Neutrophil (primary cell): ENCODE data around the gene SOS1.

Experiments used
- H3K27ac ChIP-seq: fragments of 200-600 bp; sonication (generic); 2 replicates; pipeline ENCODE4 v1.5.1; 2016; ENCODE audit warnings: mild to moderate bottlenecking, moderate library complexity
- H3K27me3 ChIP-seq: fragments of 200-600 bp; sonication (generic); 2 replicates; pipeline ENCODE4 v1.6.0; 2016; ENCODE audit warnings: mild to moderate bottlenecking
- H3K36me3 ChIP-seq: fragments of 200-600 bp; sonication (generic); 2 replicates; pipeline ENCODE4 v1.5.1; 2017
- H3K4me1 ChIP-seq, 2 experiments: fragments of 200-600 bp in 1 of 2; sonication (generic) in 1 of 2; 1 replicate in 1 of 2; 2 replicates in 1 of 2; pipeline versions ENCODE4 v1.5.1 to v1.6.1; 2013 to 2016; ENCODE audit warnings: low read depth in 1 of 2, low read length in 1 of 2, mild to moderate bottlenecking in 1 of 2, moderate library complexity in 1 of 2; ENCODE audit not compliant: control insufficient read depth in 1 of 2, insufficient read depth in 1 of 2
- H3K4me3 ChIP-seq, 2 experiments: fragments of 200-600 bp in 1 of 2; sonication (generic) in 1 of 2; 1 replicate in 1 of 2; 2 replicates in 1 of 2; pipeline ENCODE4 v1.5.1; 2013 to 2016; ENCODE audit warnings: low read depth in 1 of 2, low read length in 1 of 2, mild to moderate bottlenecking in 1 of 2, moderate library complexity in 1 of 2
- H3K9me3 ChIP-seq: fragments of 200-600 bp; sonication (generic); 2 replicates; pipeline ENCODE4 v1.5.1; 2016
- CTCF ChIP-seq: fragments of 200-600 bp; sonication (generic); IDR thresholded peaks from 2 replicates; pipeline ENCODE4 v1.5.1; 2016; ENCODE audit warnings: antibody characterized with exemption

Gene SOS1

GRCh38 chr2:39099310-39099869, 21.5 kb downstream of the SOS1 start:
- H3K9me3 ChIP-seq: no peaks in the 10 kb centered on the region
- H3K36me3 ChIP-seq: no peaks in the 10 kb centered on the region
- no peak overlapping the region for H3K27ac ChIP-seq
- no peaks in the 10 kb centered on the region for H3K27me3 ChIP-seq
- no peak for TF ChIP-seq CTCF
- H3K4me1 ChIP-seq: peaks cover 18 to 20% of the 10 kb centered on the region in 2 experiments
- no peak overlapping the region for H3K4me3 ChIP-seq

- no peak for TF ChIP-seq CTCF
- Histone ChIP-seq H3K36me3 (no peaks in the 10 kb centered on the region), H3K4me3 (no peak overlapping the region), H3K9me3 (no peaks in the 10 kb centered on the region), H3K4me1 (peaks cover 19 to 27% of the 10 kb centered on the region in 2 experiments), H3K27ac (peak overlapping the region; percentile 31), H3K27me3 (no peaks in the 10 kb centered on the region)
Observed at GRCh38 chr2:39095624-39096023, 25.2 kb downstream of the SOS1 start.

- H3K27me3 ChIP-seq: no peaks in the 10 kb centered on the region
- no peak overlapping the region for H3K4me3 ChIP-seq
- no peak for TF ChIP-seq CTCF
- peak overlapping the region; percentile 31 for H3K27ac ChIP-seq
- H3K9me3 ChIP-seq: no peaks in the 10 kb centered on the region
- H3K4me1 ChIP-seq: peaks cover 19 to 27% of the 10 kb centered on the region in 2 experiments
- no peaks in the 10 kb centered on the region for H3K36me3 ChIP-seq
Observed at GRCh38 chr2:39094717-39095363, 26.0 kb downstream of the SOS1 start.

- Histone ChIP-seq H3K4me3 (no peak overlapping the region), H3K36me3 (no peaks in the 10 kb centered on the region)
Observed at GRCh38 chr2:39093218-39093898, 27.5 kb downstream of the SOS1 start.

GRCh38 chr2:39091543-39091942, 29.3 kb downstream of the SOS1 start:
- Histone ChIP-seq H3K36me3 (no peaks in the 10 kb centered on the region), H3K4me3 (no peak overlapping the region), H3K9me3 (no peaks in the 10 kb centered on the region), H3K27ac (peak overlapping the region; percentile 11), H3K4me1 (peaks cover 19 to 27% of the 10 kb centered on the region in 2 experiments), H3K27me3 (no peaks in the 10 kb centered on the region)
- TF ChIP-seq CTCF: no peak

More at GRCh38 chr2:39093218-39093898, 27.5 kb downstream of the SOS1 start:
- Histone ChIP-seq H3K27ac (peak overlapping the region; percentile 34), H3K27me3 (no peaks in the 10 kb centered on the region), H3K9me3 (no peaks in the 10 kb centered on the region), H3K4me1 (peaks cover 19 to 27% of the 10 kb centered on the region in 2 experiments)
- no peak for TF ChIP-seq CTCF
